Glutamatergic neuron (in vitro differentiated cells): ENCODE data around the gene MLYCD. TPM values are rescaled to one million over a fixed set of nuclear protein-coding genes. Genes with fewer than 3 reads are reported as not detected.

Source experiments
- DNase-seq: peaks from one replicate; pipeline ENCODE4 v3.0.0; 2022
- H3K27ac Mint-ChIP-seq: one replicate; pipeline ENCODE4 v1.8.0; 2020; ENCODE audit warnings: mild to moderate bottlenecking, mixed read lengths, inconsistent platforms; ENCODE audit not compliant: unreplicated experiment
- H3K27me3 Mint-ChIP-seq: one replicate; pipeline ENCODE4 v1.8.0; 2020; ENCODE audit warnings: mild to moderate bottlenecking, moderate library complexity, mixed read lengths, inconsistent platforms; ENCODE audit not compliant: unreplicated experiment
- H3K36me3 Mint-ChIP-seq: one replicate; pipeline ENCODE4 v1.8.0; 2020; ENCODE audit warnings: mild to moderate bottlenecking, mixed read lengths, inconsistent platforms; ENCODE audit not compliant: unreplicated experiment
- H3K4me1 Mint-ChIP-seq: one replicate; pipeline ENCODE4 v1.8.0; 2020; ENCODE audit warnings: mild to moderate bottlenecking, low read depth, mixed read lengths, inconsistent platforms; ENCODE audit not compliant: unreplicated experiment
- H3K4me3 Mint-ChIP-seq: one replicate; pipeline ENCODE4 v1.8.0; 2020; ENCODE audit warnings: mild to moderate bottlenecking, mixed read lengths, inconsistent platforms; ENCODE audit not compliant: unreplicated experiment
- H3K9me3 Mint-ChIP-seq: one replicate; pipeline ENCODE4 v1.8.0; 2020; ENCODE audit warnings: mild to moderate bottlenecking, moderate library complexity, mixed read lengths, inconsistent platforms; ENCODE audit not compliant: unreplicated experiment
- total RNA-seq: library from RNA; stranded (reverse); fragmentation: NEBNext Ultra II Directional; extraction: Animal tissue kit (Norgen Biotek cat#: 25700); gene quantifications from one replicate; pipeline ENCODE4 v1.2.1, GENCODE V29; 2021; ENCODE audit not compliant: unreplicated experiment
- TF ChIP-seq, protein P1 (sequence below): fragments of 200-600 bp; sonication (generic); IDR thresholded peaks from one replicate; pipeline ENCODE4 v1.5.0; 2021; ENCODE audit not compliant: partially characterized antibody, unreplicated experiment

Gene MLYCD
- total RNA-seq, 1 donor from 2014 or later = 9.5 TPM

GRCh38 chr16:83923581-83924365 is 24.9 kb downstream of the MLYCD start:
- Mint-ChIP-seq H3K27me3 (peaks cover 24% of the 10 kb centered on the region), H3K27ac (no peak overlapping the region), H3K4me3 (no peak overlapping the region), H3K4me1 (peaks cover 29% of the 10 kb centered on the region), H3K36me3 (peaks cover 21% of the 10 kb centered on the region), H3K9me3 (peaks cover 11% of the 10 kb centered on the region)
- TF ChIP-seq, protein P1, sequence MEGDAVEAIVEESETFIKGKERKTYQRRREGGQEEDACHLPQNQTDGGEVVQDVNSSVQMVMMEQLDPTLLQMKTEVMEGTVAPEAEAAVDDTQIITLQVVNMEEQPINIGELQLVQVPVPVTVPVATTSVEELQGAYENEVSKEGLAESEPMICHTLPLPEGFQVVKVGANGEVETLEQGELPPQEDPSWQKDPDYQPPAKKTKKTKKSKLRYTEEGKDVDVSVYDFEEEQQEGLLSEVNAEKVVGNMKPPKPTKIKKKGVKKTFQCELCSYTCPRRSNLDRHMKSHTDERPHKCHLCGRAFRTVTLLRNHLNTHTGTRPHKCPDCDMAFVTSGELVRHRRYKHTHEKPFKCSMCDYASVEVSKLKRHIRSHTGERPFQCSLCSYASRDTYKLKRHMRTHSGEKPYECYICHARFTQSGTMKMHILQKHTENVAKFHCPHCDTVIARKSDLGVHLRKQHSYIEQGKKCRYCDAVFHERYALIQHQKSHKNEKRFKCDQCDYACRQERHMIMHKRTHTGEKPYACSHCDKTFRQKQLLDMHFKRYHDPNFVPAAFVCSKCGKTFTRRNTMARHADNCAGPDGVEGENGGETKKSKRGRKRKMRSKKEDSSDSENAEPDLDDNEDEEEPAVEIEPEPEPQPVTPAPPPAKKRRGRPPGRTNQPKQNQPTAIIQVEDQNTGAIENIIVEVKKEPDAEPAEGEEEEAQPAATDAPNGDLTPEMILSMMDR = no peak
- DNase-seq = no peak

- H3K4me1 Mint-ChIP-seq = peaks cover 29% of the 10 kb centered on the region
- peaks cover 12% of the 10 kb centered on the region for H3K36me3 Mint-ChIP-seq
- peaks cover 17% of the 10 kb centered on the region for H3K27me3 Mint-ChIP-seq
- H3K4me3 Mint-ChIP-seq = no peak overlapping the region
- H3K9me3 Mint-ChIP-seq = peaks cover 9% of the 10 kb centered on the region
- H3K27ac Mint-ChIP-seq = no peak overlapping the region
- no peak for DNase-seq
- TF ChIP-seq, protein P1 = no peak
Observed at GRCh38 chr16:83924686-83925085, 25.8 kb downstream of the MLYCD start.

DNA sequence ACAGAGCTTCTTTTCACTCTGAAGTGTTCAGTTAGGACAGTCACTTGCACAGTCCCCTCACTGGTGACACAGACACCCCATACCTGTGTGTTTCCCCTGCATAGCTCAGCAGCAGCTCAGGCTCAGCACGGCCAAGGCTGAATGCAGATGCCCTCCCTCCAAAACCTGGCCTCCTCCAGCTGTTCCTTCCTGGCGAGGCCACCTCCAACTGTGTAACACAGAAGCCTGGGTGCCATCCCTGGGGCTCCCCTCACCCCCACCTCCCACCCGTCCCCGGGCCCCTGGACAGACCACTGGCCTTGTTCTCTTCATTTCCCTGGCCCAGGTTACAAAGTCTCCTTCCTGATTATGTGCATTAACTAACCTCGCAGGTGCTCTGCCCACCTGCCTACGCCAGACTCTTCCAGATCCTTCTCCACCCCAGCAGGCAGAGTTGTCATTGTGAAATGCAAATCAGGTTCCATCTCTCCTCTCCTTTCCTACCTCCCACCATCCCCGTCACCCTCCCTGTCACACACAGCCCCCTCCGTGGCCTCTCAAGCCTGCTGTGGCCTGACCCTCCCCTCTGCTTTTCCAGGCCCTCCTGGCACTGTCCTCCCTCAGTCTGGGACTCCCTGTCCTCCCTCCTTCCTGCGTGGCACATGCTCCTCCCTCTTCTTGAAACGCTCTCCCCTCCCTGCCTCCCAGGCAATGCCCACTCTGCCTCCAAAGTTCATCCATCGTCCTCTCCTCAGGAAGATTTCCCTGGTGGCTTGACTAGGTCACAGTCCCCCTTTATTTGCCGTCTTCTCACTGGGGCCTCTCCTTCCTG is 26.4 kb downstream of the MLYCD start:
- TF ChIP-seq, protein P1 = no peak
- no peak overlapping the region for H3K27ac Mint-ChIP-seq
- no peak overlapping the region for H3K4me3 Mint-ChIP-seq
- peaks cover 9% of the 10 kb centered on the region for H3K36me3 Mint-ChIP-seq
- peaks cover 9% of the 10 kb centered on the region for H3K9me3 Mint-ChIP-seq
- DNase-seq = no peak
- peaks cover 17% of the 10 kb centered on the region for H3K27me3 Mint-ChIP-seq
- H3K4me1 Mint-ChIP-seq = peaks cover 34% of the 10 kb centered on the region

DNA sequence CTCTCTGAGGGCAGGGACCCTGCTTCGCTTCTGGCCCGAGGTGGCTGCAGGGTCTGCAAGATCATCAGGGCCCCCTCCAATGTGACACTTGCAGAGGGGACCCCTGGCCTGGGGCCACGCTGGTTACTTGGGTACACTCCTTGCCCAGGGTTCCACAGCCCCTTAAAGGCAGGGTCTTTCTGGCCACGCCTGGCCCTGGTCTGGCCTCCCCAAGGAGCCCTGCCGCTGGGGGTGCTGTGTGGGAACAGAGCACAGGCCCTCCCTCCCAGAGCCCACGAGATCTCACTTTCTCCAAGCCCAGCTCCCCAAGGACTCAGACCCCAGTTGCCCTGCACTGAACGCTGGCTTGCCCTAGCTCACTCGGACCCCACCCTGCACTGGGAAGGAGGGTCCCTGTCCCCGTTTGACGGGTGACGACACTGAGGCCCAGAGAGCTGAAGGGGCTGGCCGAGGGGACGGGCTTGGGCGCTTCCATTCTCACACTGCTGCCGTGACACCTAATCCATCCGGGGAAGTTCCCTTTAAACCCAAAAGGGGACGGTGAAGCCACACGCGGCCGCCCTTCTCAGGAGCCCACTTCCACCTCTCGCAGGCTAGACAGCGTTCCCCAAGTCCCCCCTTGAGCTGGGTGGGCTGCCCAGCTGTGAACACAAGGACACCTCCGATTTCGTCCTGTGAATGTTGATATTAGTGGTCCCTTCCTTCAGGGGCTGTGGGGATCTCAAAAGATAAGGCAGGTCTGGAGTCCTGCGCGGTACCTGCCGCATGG is 27.2 kb downstream of the MLYCD start:
- H3K4me1 Mint-ChIP-seq = peaks cover 34% of the 10 kb centered on the region
- DNase-seq = no peak
- H3K27me3 Mint-ChIP-seq = peaks cover 10% of the 10 kb centered on the region
- H3K36me3 Mint-ChIP-seq = peaks cover under 1% of the 10 kb centered on the region
- TF ChIP-seq, protein P1 = no peak
- H3K9me3 Mint-ChIP-seq = peaks cover 5% of the 10 kb centered on the region
- H3K27ac Mint-ChIP-seq = no peak overlapping the region
- peak overlapping the region; percentile 1 for H3K4me3 Mint-ChIP-seq
